WTC11 (cell line): Measurements from ENCODE around the gene NKAIN2. TPM values are rescaled to one million over a fixed set of nuclear protein-coding genes. Genes with fewer than 3 reads are reported as not detected.

Experiments used
- ATAC-seq: fragments of 200-7000 bp; cut with Tn5 transposase; 2 replicates; pipeline ENCODE4 v1.10.0; 2021; ENCODE audit warnings: mild to moderate bottlenecking, moderate library complexity
- CTCF ChIA-PET: fragments of 300-600 bp; sonication (Branson Sonifier 250); formaldehyde crosslinking; loops from one replicate; lab custom pipeline; 2021; ENCODE audit warnings: antibody characterized with exemption; lab: Charles Lee
- POLR2A ChIA-PET: fragments of 350-600 bp; sonication (Branson Sonifier 250); formaldehyde crosslinking; loops from one replicate; lab custom pipeline; 2021; ENCODE audit warnings: antibody characterized with exemption; lab: Charles Lee
- DNase-seq: peaks from one replicate; pipeline ENCODE4 v3.0.0; 2021; ENCODE audit warnings: low spot score
- H3K27ac Mint-ChIP-seq: 2 replicates; pipeline ENCODE4 v1.8.0; 2021; ENCODE audit warnings: mixed read lengths
- H3K27me3 Mint-ChIP-seq: 2 replicates; pipeline ENCODE4 v1.8.0; 2021; ENCODE audit warnings: low read depth, mild to moderate bottlenecking, moderate library complexity, mixed read lengths
- H3K36me3 Mint-ChIP-seq: 2 replicates; pipeline ENCODE4 v1.8.0; 2021; ENCODE audit warnings: mixed read lengths
- H3K4me1 Mint-ChIP-seq: 2 replicates; pipeline ENCODE4 v1.8.0; 2022; ENCODE audit warnings: mixed read lengths
- H3K4me3 Mint-ChIP-seq: 2 replicates; pipeline ENCODE4 v1.8.0; 2021; ENCODE audit warnings: mild to moderate bottlenecking, moderate library complexity, mixed read lengths
- H3K9me3 Mint-ChIP-seq: 2 replicates; pipeline ENCODE4 v1.8.0; 2021; ENCODE audit warnings: mixed read lengths
- CBFB ChIP-seq: sonication (generic); formaldehyde crosslinking; IDR thresholded peaks from 2 replicates; pipeline ENCODE4 v1.8.1; 2022; ENCODE audit warnings: mild to moderate bottlenecking, low read depth, missing genetic modification reagents
- CREB1 ChIP-seq: sonication (generic); formaldehyde crosslinking; IDR thresholded peaks from 2 replicates; pipeline ENCODE4 v1.8.0; 2023; ENCODE audit warnings: mild to moderate bottlenecking, missing genetic modification reagents
- ELF4 ChIP-seq: sonication (generic); formaldehyde crosslinking; IDR thresholded peaks from 2 replicates; pipeline ENCODE4 v1.8.1; 2022; ENCODE audit warnings: low read depth, mild to moderate bottlenecking, moderate library complexity, missing genetic modification reagents
- JAZF1 ChIP-seq: fragments of 250-450 bp; sonication (Bioruptor Pico); IDR thresholded peaks from 2 replicates; pipeline ENCODE4 v1.9.0; 2021; ENCODE audit warnings: moderate library complexity, mild to moderate bottlenecking, inconsistent platforms
- KAT7 ChIP-seq: sonication (generic); formaldehyde crosslinking; IDR thresholded peaks from 2 replicates; pipeline ENCODE4 v1.8.1; 2023; ENCODE audit warnings: missing genetic modification reagents, mild to moderate bottlenecking, borderline replicate concordance
- NFE2L1 ChIP-seq: sonication (generic); formaldehyde crosslinking; IDR thresholded peaks from 2 replicates; pipeline ENCODE4 v1.8.1; 2023; ENCODE audit warnings: missing genetic modification reagents
- ZNF263 ChIP-seq: sonication (generic); formaldehyde crosslinking; IDR thresholded peaks from 2 replicates; pipeline ENCODE4 v1.8.1; 2022; ENCODE audit warnings: low read depth, mild to moderate bottlenecking, moderate library complexity, missing genetic modification reagents
- ZNF396 ChIP-seq: fragments of 250-450 bp; sonication (Bioruptor Pico); IDR thresholded peaks from 2 replicates; pipeline ENCODE4 v1.8.0; 2021; ENCODE audit warnings: mild to moderate bottlenecking, moderate library complexity, borderline replicate concordance
- total RNA-seq: library from RNA; stranded (reverse); gene quantifications from 3 replicates; pipeline ENCODE4 v1.2.3, GENCODE V29; 2021
- TF ChIP-seq, protein P1 (sequence below): sonication (generic); formaldehyde crosslinking; conservative IDR thresholded peaks from 2 replicates; pipeline ENCODE4 v1.8.1; 2023; ENCODE audit warnings: mild to moderate bottlenecking, low read depth, missing genetic modification reagents, moderate library complexity
- TF ChIP-seq, protein P2 (sequence below): fragments of 250-450 bp; sonication (Bioruptor Pico); conservative IDR thresholded peaks from 2 replicates; pipeline ENCODE4 v1.9.0; 2021; ENCODE audit warnings: mild to moderate bottlenecking
- TF ChIP-seq, protein P3 (sequence below): sonication (generic); formaldehyde crosslinking; IDR thresholded peaks from 2 replicates; pipeline ENCODE4 v1.8.1; 2023; ENCODE audit warnings: mild to moderate bottlenecking, missing genetic modification reagents
- TF ChIP-seq, protein P4 (sequence below): sonication (generic); formaldehyde crosslinking; IDR thresholded peaks from 2 replicates; pipeline ENCODE4 v1.8.0; 2022; ENCODE audit warnings: mild to moderate bottlenecking, missing genetic modification reagents
- TF ChIP-seq, protein P5 (sequence below): fragments of 200-600 bp; IDR thresholded peaks from 2 replicates; pipeline ENCODE4 v1.8.0; 2022; ENCODE audit warnings: antibody characterized with exemption

The NKAIN2 gene
- total RNA-seq, 1 experiment from 2014 or later = 0.33 TPM

DNA sequence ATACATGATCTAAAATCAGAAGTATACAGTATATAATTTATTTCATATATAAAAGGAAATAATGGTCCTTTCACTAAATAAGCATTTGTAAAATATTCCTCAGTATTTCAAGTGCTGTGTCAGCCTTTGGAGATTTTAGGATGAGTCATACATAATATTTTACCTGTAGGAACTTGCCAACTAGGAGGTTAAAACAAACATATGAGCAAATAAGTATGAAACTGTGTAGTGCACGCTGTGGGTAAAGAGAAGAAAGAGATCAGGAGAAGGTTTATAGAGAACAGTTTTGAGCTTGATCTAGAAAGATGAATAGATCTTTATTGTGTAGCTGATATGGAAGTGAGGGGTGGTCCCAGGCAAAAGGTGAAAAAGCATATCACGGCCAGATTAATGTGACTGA is 988.7 kb downstream of the NKAIN2 start:
- no peak for ATAC-seq
- H3K9me3 Mint-ChIP-seq = no peaks in the 10 kb centered on the region

DNA sequence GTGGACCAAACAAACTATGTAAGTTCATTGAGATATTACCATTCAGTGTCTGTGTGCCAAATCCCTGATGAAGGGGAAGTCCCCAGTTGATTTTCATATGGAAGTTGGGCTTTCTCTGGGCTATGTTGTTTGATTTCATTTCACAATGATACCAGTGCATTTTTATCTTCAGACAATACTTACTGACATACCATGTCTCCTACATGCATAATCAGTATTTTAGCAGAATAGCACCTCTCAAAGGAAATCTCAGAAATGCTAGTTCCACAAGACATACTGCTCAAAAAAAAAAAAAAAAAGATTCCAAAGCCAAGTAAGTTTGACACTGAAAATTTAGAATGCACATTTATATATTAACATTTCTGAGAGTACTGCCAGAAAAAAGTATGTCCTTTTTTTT is 989.7 kb downstream of the NKAIN2 start:
- TF ChIP-seq CREB1 (CRISPR knock-in tag) (no peak), ZNF396 (CRISPR knock-in tag) (no peak), JAZF1 (CRISPR knock-in tag) (no peak)
- TF ChIP-seq, protein P1, sequence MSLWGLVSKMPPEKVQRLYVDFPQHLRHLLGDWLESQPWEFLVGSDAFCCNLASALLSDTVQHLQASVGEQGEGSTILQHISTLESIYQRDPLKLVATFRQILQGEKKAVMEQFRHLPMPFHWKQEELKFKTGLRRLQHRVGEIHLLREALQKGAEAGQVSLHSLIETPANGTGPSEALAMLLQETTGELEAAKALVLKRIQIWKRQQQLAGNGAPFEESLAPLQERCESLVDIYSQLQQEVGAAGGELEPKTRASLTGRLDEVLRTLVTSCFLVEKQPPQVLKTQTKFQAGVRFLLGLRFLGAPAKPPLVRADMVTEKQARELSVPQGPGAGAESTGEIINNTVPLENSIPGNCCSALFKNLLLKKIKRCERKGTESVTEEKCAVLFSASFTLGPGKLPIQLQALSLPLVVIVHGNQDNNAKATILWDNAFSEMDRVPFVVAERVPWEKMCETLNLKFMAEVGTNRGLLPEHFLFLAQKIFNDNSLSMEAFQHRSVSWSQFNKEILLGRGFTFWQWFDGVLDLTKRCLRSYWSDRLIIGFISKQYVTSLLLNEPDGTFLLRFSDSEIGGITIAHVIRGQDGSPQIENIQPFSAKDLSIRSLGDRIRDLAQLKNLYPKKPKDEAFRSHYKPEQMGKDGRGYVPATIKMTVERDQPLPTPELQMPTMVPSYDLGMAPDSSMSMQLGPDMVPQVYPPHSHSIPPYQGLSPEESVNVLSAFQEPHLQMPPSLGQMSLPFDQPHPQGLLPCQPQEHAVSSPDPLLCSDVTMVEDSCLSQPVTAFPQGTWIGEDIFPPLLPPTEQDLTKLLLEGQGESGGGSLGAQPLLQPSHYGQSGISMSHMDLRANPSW (CRISPR knock-in tag) = no peak
- TF ChIP-seq, protein P2, sequence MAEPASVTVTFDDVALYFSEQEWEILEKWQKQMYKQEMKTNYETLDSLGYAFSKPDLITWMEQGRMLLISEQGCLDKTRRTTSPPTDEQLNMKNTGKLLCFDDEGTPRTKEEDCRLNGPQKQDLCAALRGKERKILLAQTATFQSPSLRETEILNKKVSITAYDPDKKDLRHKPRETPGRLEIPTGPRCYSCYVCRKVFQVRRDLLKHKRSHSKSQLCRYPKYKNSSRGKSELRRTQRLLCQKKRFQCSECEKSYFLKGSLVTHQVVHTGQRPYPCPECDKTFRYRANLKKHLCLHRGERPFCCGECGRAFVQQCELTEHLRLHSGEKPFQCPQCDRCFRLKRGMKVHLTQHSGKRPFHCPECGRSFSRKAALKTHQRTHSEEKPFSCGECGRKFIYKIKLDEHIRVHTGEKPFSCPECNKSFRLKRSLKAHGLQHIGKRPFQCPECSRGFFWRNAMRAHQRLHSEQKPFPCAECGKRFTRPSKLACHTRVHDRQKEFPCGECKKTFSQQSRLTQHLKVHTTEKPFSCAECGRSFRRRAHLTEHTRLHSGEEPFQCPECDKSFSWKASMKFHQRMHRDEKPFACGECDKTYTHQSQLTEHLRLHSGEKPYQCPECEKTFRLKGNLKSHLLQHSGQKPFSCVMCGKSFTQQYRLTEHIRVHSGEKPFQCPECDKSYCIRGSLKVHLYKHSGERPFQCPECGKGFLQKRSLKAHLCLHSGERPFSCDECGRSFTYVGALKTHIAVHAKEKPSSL (CRISPR knock-in tag) = no peak
- TF ChIP-seq, protein P3, sequence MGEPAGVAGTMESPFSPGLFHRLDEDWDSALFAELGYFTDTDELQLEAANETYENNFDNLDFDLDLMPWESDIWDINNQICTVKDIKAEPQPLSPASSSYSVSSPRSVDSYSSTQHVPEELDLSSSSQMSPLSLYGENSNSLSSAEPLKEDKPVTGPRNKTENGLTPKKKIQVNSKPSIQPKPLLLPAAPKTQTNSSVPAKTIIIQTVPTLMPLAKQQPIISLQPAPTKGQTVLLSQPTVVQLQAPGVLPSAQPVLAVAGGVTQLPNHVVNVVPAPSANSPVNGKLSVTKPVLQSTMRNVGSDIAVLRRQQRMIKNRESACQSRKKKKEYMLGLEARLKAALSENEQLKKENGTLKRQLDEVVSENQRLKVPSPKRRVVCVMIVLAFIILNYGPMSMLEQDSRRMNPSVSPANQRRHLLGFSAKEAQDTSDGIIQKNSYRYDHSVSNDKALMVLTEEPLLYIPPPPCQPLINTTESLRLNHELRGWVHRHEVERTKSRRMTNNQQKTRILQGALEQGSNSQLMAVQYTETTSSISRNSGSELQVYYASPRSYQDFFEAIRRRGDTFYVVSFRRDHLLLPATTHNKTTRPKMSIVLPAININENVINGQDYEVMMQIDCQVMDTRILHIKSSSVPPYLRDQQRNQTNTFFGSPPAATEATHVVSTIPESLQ (CRISPR knock-in tag) = no peak
- TF ChIP-seq, all 79 proteins: peak for 0
- ATAC-seq (no peak), DNase-seq (no peak)
- CTCF ChIA-PET = no interaction called here
- H3K36me3 Mint-ChIP-seq = no peaks in the 10 kb centered on the region
- H3K4me3 Mint-ChIP-seq = no peak overlapping the region
- no peak overlapping the region for H3K27ac Mint-ChIP-seq
- H3K9me3 Mint-ChIP-seq = no peaks in the 10 kb centered on the region
- POLR2A ChIA-PET = no interaction called here
- H3K27me3 Mint-ChIP-seq = no peaks in the 10 kb centered on the region
- H3K4me1 Mint-ChIP-seq = 0 out of 2 replicates have a peak, but pooled peaks cover under 1% of the 10 kb centered on the region

More for the DNA sequence above, 988.7 kb downstream of the NKAIN2 start:
- Mint-ChIP-seq H3K4me1 (no peaks in the 10 kb centered on the region), H3K36me3 (no peaks in the 10 kb centered on the region), H3K27ac (no peak overlapping the region), H3K4me3 (no peak overlapping the region), H3K27me3 (no peaks in the 10 kb centered on the region)
- CTCF ChIA-PET = interaction anchor here (0.6 kb wide), 1 partner anchor 176 kb away, joined by 4 read pairs; no protein-coding TSS in a partner anchor
- no peak for TF ChIP-seq KAT7 (CRISPR knock-in tag)
- POLR2A ChIA-PET = no interaction called here
- no peak for DNase-seq

DNA sequence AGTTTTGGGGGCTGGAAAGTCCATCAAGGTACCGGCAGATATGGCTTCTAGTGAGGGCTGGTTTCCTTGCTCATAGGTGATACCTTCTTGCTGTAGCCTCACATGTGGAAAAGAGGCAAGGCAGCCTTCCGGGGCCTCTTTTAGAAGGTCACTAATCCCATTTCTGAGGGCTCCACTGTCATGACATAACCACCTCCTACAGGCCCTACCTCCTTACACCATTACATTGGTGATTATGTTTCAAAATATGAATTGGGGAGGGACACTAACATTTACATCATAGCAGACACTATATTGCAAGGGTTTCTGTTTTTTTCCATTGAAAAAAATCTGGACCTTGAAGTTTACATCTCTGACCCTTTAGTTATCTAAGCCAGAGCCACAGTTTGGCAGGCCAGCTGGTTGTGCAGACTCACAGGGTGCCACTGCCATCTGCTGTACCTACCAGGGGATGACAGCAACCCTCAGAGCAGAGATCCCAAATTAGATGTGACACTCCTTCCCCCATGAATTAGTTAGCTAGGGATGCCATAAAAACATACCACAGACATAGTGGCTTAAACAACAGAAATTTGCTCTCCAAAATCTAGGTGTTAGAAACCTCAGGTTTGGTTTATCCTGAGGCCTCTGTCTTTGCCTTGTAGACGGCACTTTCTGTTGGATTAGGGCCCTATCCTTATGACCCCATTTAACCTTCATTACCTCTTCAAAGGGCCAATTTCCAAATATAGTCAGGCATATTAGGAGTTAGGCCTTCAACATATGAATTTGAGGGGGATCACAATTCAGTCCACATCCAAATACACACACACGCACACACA is 992.2 kb downstream of the NKAIN2 start:
- CTCF ChIA-PET = interaction anchor here (0.6 to 1.6 kb wide), 14 partner anchors 9 to 1384 kb away, joined by 3 to 14 read pairs (median 4); no protein-coding TSS in a partner anchor
- Mint-ChIP-seq H3K27ac (no peak overlapping the region), H3K27me3 (no peaks in the 10 kb centered on the region), H3K4me1 (peaks cover 12% of the 10 kb centered on the region), H3K9me3 (no peaks in the 10 kb centered on the region)
- no peak for TF ChIP-seq ELF4 (CRISPR knock-in tag)
- no peak for TF ChIP-seq CBFB (CRISPR knock-in tag)
- no peak for TF ChIP-seq ZNF263 (CRISPR knock-in tag)
- TF ChIP-seq, protein P4, sequence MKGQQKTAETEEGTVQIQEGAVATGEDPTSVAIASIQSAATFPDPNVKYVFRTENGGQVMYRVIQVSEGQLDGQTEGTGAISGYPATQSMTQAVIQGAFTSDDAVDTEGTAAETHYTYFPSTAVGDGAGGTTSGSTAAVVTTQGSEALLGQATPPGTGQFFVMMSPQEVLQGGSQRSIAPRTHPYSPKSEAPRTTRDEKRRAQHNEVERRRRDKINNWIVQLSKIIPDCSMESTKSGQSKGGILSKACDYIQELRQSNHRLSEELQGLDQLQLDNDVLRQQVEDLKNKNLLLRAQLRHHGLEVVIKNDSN (CRISPR knock-in tag) = no peak
- TF ChIP-seq, protein P2 (CRISPR knock-in tag) = no peak
- TF ChIP-seq NFE2L1 (CRISPR knock-in tag) = no peak
- TF ChIP-seq, protein P5, sequence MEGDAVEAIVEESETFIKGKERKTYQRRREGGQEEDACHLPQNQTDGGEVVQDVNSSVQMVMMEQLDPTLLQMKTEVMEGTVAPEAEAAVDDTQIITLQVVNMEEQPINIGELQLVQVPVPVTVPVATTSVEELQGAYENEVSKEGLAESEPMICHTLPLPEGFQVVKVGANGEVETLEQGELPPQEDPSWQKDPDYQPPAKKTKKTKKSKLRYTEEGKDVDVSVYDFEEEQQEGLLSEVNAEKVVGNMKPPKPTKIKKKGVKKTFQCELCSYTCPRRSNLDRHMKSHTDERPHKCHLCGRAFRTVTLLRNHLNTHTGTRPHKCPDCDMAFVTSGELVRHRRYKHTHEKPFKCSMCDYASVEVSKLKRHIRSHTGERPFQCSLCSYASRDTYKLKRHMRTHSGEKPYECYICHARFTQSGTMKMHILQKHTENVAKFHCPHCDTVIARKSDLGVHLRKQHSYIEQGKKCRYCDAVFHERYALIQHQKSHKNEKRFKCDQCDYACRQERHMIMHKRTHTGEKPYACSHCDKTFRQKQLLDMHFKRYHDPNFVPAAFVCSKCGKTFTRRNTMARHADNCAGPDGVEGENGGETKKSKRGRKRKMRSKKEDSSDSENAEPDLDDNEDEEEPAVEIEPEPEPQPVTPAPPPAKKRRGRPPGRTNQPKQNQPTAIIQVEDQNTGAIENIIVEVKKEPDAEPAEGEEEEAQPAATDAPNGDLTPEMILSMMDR = peak; percentile 45; the same call in 1 of the 2 replicates
- TF ChIP-seq, all 79 proteins: peak for 1
- ATAC-seq (peak; percentile 90), DNase-seq (peak; percentile 53)
- no peak overlapping the region for H3K4me3 Mint-ChIP-seq
- POLR2A ChIA-PET = no interaction called here
- no peaks in the 10 kb centered on the region for H3K36me3 Mint-ChIP-seq
